ENCODE measurements around the gene CUL4A. TPM values are rescaled to one million over a fixed set of nuclear protein-coding genes. Genes with fewer than 3 reads are reported as not detected.

CUL4A gene
- total and polyA plus RNA-seq, 9 of the 15 experiments (the other 6 are each of a cell fraction or from before 2014, with no cell fraction given): 21.1 to 92.0 (median 63.2) TPM

DNA sequence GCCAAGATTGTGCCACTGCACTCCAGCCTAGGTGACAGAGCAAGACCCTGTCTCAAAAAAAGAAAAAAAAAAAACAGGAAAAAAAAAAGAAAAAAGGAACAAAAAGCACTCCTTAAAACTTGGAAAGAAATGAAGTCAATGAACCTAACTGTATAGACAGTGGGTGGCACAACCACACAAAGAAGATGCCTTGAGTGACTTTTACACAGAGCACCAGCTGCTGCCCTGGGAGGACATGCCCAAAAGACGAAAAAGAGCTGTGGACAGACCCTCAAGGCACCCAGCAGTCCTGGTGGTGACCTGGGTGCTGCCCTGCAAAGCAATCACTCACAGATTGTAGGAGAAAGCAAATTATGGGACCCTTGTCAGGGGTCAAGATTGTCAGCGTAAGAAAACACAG, 81.7 kb downstream of the CUL4A start:
- WGBS (ENCODE audit: insufficient coverage, low coverage, missing lambda C conversion rate): 0% methylated on average over 1 of the region's 2 CpGs
- no peak overlapping the region for H2AFZ ChIP-seq (ENCODE audit: low read depth, low read length)
- no peaks in the 10 kb centered on the region for H3K9me3 ChIP-seq (replicated peaks; ENCODE audit: control insufficient read depth, insufficient read depth, low read depth, low read length)
- peaks cover 0 to 8% of the 10 kb centered on the region in 2 experiments; a peak in 3 of 5 replicates for H3K4me1 ChIP-seq (replicated peaks in 1 of 2; ENCODE audit: control insufficient read depth in 2 of 2, insufficient read depth in 2 of 2, low read length in 2 of 2)
- FAIRE-seq: no peak
- BruUV-seq (replicated peaks): no TSS peak
- H3K9ac ChIP-seq (ENCODE audit: insufficient read depth in 1 of 2, low read depth in 2 of 2, low read length in 2 of 2): no peak overlapping the region
- no peaks in the 10 kb centered on the region for H3K79me2 ChIP-seq (ENCODE audit: control insufficient read depth, insufficient read depth, low read length)
- H3K4me3 ChIP-seq: no peak overlapping the region
- DNase-seq (ENCODE audit: extremely low read depth in 1 of 4, low spot score in 3 of 4): no peak
- no peak overlapping the region for H3K27ac ChIP-seq (ENCODE audit: extremely low read depth, low read depth, low read length)
- ChIA-PET CTCF (ENCODE audit: low intra/inter-chr PET ratio) (no interaction called here), POLR2A (interaction anchor here (1.6 kb wide), 1 partner anchor 17 kb away, joined by 3 read pairs; no protein-coding TSS in a partner anchor)
- TF ChIP-seq RAD51 (IDR thresholded peaks at IDR 0.05; ENCODE audit: borderline replicate concordance, low read depth): no peak
- TF ChIP-seq ZNF561 (CRISPR knock-in tag; conservative IDR thresholded peaks at IDR 0.05): no peak
- TF ChIP-seq HNRNPUL1 (IDR thresholded peaks at IDR 0.05; ENCODE audit: low read length): no peak
- TF ChIP-seq ZEB2 (IDR thresholded peaks at IDR 0.05): no peak
- TF ChIP-seq, protein P1, sequence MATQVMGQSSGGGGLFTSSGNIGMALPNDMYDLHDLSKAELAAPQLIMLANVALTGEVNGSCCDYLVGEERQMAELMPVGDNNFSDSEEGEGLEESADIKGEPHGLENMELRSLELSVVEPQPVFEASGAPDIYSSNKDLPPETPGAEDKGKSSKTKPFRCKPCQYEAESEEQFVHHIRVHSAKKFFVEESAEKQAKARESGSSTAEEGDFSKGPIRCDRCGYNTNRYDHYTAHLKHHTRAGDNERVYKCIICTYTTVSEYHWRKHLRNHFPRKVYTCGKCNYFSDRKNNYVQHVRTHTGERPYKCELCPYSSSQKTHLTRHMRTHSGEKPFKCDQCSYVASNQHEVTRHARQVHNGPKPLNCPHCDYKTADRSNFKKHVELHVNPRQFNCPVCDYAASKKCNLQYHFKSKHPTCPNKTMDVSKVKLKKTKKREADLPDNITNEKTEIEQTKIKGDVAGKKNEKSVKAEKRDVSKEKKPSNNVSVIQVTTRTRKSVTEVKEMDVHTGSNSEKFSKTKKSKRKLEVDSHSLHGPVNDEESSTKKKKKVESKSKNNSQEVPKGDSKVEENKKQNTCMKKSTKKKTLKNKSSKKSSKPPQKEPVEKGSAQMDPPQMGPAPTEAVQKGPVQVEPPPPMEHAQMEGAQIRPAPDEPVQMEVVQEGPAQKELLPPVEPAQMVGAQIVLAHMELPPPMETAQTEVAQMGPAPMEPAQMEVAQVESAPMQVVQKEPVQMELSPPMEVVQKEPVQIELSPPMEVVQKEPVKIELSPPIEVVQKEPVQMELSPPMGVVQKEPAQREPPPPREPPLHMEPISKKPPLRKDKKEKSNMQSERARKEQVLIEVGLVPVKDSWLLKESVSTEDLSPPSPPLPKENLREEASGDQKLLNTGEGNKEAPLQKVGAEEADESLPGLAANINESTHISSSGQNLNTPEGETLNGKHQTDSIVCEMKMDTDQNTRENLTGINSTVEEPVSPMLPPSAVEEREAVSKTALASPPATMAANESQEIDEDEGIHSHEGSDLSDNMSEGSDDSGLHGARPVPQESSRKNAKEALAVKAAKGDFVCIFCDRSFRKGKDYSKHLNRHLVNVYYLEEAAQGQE (IDR thresholded peaks at IDR 0.05; ENCODE audit: borderline replicate concordance): no peak
- TF ChIP-seq, protein P1 (CRISPR knock-in tag; IDR thresholded peaks at IDR 0.05; ENCODE audit: low read depth): no peak
- TF ChIP-seq HLTF (IDR thresholded peaks at IDR 0.05): no peak
- TF ChIP-seq KAT8 (IDR thresholded peaks at IDR 0.05; ENCODE audit: low read depth): no peak
- peaks cover 7 to 21% of the 10 kb centered on the region in 2 experiments; a peak in 3 of 5 replicates for H3K27me3 ChIP-seq (ENCODE audit: control insufficient read depth in 2 of 2, insufficient read depth in 2 of 2, low read length in 2 of 2)
- no peak overlapping the region for H3K4me2 ChIP-seq (ENCODE audit: insufficient read depth, low read length)
- no peaks in the 10 kb centered on the region for H4K20me1 ChIP-seq (replicated peaks; ENCODE audit: control insufficient read depth, insufficient read depth, low read length)
- H3K9me1 ChIP-seq (ENCODE audit: control insufficient read depth, insufficient read depth, low read length): no peaks in the 10 kb centered on the region
- intact Hi-C loops (cut with micrococcal nuclease): no loop called here
- no peaks in the 10 kb centered on the region for H3K36me3 ChIP-seq (ENCODE audit: control insufficient read depth, insufficient read depth, low read length)
- no peak for ATAC-seq
- in situ Hi-C loops (cut with MboI): no loop called here

Data from K562 (cell line).